NCI-H524 (cell line): ENCODE results near the gene CDH4.

ENCODE experiments used
- DNase-seq, 2 experiments: peaks; one replicate each; lab custom pipeline; 2025; lab: John Stamatoyannopoulos, UW

CDH4 gene

DNA sequence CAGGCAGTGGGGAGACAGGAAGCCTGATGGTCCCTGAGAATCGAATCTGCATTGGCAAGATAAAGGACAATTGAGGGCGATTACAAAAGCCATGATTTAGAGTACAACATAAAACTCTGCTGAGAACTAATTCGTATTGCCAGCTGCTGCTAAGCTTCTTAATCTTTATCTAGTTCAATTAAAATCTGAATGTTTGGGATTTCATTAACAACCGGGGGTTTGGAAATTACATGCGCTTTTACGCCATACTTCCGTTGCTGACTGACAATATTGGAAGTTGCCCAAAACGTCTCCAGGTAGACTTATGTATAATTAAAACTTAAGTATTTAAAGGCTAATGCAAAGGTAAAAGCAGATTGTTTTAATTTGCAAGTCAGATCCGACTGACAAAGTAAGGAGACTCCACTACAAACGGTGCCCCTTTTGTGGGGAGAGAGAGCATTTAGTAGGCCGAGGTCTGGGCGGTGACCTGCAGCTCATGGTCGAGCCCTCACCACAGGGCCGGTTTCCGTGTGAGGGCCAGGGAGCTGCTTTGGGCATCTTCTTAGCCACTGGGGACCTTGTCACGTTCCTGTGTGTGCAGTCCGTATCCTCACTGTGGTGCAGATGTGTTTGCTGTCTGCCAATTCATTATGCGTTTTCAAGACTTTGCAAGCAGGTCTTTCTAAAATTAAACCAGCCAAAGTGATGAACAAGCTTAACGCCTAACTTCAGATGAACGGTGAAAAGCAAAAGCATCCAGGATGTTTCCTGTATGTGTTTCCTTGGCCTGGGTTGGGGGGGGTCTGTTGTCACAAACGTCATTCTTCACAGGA lies 49.9 kb downstream of the CDH4 start:
- DNase-seq: no peak

GRCh38 chr20:61303217-61303616 lies 51.2 kb downstream of the CDH4 start:
- DNase-seq: no peak

GRCh38 chr20:61303675-61304074 lies 51.6 kb downstream of the CDH4 start:
- DNase-seq: no peak

GRCh38 chr20:61304750-61305149 lies 52.7 kb downstream of the CDH4 start:
- DNase-seq: no peak

DNA sequence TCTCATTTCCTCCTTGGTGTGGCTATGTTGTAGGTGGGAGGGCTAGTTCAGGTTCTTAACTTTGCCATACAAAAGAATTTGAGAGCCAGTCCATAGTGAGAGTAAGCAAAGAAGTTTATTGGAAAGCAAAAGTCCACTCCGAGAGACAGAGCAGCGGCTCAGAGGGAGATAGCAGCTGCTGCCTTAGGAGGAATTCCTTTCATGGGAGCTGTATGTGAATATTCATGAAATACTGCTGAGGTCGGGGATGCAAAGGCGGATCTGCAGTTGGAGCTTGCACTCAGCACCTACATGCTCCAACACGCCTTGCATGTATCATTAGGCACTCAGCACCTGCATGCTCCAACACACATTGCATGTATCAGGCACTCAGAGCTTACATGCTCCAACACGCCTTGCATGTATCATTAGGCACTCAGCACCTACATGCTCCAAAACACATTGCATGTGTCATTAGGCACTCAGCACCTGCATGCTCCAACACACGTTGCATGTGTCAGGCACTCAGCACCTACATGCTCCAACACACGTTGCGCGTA lies 54.9 kb downstream of the CDH4 start:
- DNase-seq: no peak

- DNase-seq: no peak
Observed at GRCh38 chr20:61307686-61308476, 55.8 kb downstream of the CDH4 start.

GRCh38 chr20:61308477-61308774 lies 56.4 kb downstream of the CDH4 start:
- no peak for DNase-seq

GRCh38 chr20:61310954-61311353 lies 58.9 kb downstream of the CDH4 start:
- no peak for DNase-seq

DNA sequence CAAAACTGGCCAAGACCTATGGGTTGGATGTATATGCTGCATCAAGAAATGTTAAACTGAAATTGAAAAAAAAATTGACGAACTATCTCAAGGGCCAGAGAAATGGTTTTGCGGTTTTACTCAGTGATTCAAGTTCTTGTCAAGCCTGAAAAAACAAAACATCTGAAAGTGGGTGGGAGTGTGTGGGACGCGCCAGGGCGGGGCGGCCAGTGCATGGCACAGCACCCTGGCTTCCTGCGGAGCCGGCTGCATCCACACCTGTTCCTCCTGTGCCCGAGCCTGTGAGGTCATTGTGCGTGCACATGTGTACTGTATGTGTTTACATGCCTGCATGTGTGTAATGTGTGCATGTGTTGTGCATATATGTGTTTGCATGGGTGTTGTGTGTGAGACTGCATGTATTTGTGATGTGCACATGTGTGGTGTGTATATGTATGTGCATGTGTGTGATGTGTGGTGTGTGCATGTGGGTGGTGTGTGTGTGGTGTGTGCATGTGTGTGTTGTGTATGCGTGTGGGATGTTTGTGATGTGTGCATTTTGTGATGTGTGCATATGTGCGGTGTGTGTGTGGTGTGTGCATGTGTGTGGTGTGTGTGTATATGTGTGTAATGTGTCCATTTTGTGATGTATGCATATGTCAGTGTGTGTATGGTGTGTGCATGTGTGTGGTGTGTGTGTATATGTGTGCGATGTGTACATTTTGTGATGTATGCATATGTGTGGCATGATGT lies 59.8 kb downstream of the CDH4 start:
- no peak for DNase-seq

GRCh38 chr20:61312925-61313324 lies 60.9 kb downstream of the CDH4 start:
- DNase-seq: no peak

- no peak for DNase-seq
Observed at GRCh38 chr20:61313396-61313795, 61.3 kb downstream of the CDH4 start.

- no peak for DNase-seq
Observed at GRCh38 chr20:61314326-61315010, 62.4 kb downstream of the CDH4 start.

GRCh38 chr20:61315319-61315718 lies 63.3 kb downstream of the CDH4 start:
- no peak for DNase-seq

DNA sequence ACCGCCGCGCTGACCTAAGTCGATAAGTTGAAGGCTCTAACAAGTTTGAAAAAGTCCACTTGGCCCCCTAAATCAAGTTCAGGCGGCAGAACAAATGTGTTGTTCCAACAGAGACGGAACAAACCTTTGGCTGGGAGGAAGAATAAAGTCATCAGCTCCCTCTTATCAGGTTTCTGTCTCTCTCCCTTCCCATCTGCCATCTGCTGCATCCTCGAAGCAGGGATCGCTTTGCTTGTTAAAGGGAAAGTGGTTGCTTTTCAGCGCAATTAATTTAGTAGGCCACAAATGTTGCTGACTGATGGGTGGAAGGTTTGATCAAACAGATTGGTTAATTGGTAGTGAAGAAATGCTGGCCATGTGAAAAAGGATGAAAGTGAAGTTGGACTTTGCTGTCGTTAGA lies 64.3 kb downstream of the CDH4 start:
- DNase-seq: peak; percentile 38 to 63

- peak; percentile 19 to 60 for DNase-seq
Observed at GRCh38 chr20:61317966-61318530, 66.0 kb downstream of the CDH4 start.

DNA sequence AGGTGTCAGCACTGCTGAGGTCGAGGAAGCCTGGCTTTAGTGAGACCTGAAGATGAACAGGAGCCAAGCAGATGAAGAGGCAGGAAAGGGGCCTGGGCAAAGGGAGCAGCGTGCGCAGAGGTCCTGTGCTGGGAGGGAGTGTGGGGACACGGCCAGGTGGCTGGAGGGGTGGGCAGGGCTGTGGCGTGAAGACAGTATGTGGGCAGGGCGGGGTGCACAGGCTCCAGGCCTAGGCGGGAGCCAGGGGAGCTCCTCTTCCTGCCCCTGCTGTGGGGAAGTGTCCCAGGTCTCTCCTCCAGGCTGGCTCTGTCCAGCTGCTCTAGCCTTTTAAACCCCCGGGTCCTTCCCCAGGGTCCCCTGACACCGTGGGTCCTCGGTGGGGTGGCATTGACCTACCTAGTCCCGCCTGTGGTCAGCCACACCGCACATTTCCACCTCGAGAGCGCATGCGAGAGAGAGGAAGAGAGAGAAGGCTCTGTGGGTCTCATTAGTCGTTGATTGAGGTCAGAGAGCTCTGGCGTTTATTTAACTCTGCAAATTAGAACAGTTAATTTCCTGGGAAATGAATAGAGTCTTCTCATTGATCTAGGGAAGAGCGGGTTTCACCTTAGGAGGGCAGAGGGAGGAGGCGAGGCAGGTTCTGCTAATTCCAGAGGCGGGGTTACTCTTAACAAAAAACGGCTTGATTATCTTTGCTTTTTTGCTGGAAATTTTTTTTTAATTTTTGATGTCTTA lies 68.8 kb downstream of the CDH4 start:
- DNase-seq: no peak

DNA sequence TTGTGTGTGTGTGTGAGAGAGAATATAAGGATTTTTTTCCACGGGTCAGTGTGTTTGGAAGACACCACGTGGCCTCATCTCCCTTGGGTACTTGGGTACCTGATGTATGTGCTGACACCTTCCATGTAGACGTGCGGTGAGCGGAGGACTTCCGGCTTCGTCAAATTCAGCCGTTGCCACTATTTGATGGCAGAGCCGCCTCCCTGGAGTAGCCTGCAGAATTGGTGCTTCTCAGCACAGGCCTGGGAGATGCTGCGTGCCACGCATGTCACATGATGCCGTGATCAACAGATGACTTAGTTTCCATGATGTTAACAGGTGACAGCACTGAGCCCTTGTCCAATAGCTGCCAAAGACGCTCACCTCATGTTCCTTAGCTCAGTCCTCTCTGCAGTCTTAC lies 69.4 kb downstream of the CDH4 start:
- DNase-seq: no peak

DNA sequence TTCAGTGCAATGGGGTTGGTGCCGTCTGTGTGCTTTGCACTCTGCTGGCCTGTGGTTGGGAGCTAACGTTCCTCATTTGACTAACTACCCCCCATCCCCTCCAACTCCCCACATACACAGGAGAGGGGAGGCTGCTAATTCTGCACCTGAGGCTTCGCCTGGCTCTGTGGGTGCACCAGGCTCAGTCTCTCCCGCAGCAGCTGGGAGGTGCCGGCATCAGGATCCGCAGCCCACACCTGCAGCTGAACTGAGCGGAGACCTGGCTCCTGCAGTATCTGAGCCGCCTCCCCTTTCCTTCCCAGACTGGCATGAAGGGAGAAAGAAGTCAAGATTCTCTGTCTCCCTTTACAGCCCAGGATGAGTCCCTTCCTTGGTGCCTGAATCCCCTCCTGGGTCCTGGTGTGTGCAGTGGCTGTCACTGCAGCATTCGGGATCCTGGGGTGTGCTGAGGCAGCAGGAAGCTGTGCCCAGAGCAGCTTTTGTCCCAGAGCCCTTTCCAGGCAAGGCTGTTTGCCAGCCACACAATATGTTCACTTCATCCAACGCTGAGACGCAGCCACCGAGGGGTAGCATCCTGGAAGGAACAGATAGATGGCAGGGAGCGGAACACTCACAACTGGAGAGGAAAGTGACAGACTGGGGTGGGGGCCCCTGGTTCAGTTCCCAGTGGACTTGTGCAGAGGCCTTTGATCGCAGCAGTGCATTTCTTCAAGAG lies 70.2 kb downstream of the CDH4 start:
- no peak for DNase-seq

- no peak for DNase-seq
Observed at GRCh38 chr20:61324906-61325305, 72.8 kb downstream of the CDH4 start.

DNA sequence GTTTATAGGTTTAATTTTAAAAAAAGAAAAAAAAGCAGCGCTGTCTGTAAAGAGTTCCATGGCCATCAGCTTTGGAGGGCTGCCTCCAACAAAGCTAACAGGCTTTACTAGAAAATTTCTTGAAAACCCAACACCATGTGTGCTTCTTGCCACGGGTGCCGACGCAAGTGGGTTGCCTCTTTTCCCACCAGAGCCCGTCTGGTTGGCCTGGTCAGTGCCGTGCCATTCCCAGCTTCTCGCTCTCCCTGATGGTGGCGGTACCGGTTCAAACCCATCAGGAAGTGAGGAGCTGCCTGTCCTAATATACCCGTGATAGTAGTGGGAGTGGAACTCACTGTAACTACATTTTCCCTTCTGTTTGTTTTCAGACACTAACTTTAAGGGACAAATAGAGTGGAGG lies 73.7 kb downstream of the CDH4 start:
- no peak for DNase-seq
